HG03457 (cell line): ENCODE measurements around the gene NPFFR1.
"Not testable (repeated sequence)": the region's sequence is repeated elsewhere in the genome, so short reads cannot be mapped to it uniquely, and the experiment has no call there.

Source experiments
- ATAC-seq: cut with Tn5 transposase; IDR thresholded peaks from one replicate; pipeline ENCODE4 v1.9.1; 2021; ENCODE audit warnings: moderate number of reproducible peaks; ENCODE audit not compliant: unreplicated experiment

Gene NPFFR1

DNA sequence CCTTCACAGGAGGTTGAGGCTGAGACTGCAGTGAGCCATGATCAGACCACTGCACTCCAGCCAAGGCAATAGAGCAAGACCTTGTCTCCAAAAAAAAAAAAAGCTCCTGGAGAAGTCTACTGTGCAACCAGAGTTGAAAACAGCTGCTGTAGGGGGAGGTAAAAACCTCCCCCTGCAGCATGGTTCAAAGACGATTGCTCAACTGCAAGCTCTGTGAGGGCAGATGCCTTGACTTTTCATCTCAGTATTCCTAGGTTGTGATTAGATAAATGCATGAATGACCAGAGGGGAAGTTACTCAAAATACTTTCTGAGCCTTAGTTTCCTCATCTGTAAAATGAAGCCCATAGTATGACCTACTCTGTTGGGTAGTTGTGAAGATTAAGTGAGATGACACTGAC lies 25.6 kb downstream of the NPFFR1 start:
- no peak for ATAC-seq

DNA sequence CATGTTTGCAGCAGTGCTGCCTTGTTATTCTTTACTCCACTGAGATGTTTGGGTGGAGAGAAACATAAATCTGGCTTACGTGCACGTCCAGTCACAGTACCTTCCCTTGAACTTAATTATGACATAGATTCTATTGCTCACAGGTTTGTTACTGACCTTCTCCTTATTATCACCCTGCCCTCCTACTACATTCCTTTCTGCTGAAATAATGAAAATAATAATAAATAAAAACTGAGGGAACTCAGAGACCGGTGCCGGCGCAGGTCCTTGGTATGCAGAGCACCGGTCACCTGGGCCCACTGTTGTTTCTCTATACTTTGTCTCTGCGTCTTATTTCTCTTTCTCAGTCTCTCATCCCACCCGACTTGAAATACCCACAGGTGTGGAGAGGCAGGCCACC lies 26.0 kb downstream of the NPFFR1 start:
- ATAC-seq, result not testable (repeated sequence)

DNA sequence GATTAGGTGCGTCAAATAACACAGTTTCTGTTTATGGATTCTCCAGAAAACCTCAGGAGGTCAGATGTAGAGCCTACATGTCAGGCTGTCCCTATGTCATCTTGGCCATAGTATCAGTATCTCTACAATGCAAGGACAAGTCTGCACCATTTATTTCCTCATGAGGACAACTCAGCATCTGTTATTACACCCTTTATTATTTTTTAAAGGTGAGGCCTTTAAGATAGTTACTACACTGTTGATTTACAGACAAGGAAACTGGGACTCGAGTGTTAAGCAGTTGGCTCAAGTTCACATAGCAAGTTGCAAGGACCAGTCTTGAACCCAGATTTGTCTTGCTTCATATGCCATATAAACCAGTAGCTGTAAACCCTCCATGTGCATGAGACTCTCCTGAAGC lies 27.3 kb downstream of the NPFFR1 start:
- ATAC-seq, result no peak

DNA sequence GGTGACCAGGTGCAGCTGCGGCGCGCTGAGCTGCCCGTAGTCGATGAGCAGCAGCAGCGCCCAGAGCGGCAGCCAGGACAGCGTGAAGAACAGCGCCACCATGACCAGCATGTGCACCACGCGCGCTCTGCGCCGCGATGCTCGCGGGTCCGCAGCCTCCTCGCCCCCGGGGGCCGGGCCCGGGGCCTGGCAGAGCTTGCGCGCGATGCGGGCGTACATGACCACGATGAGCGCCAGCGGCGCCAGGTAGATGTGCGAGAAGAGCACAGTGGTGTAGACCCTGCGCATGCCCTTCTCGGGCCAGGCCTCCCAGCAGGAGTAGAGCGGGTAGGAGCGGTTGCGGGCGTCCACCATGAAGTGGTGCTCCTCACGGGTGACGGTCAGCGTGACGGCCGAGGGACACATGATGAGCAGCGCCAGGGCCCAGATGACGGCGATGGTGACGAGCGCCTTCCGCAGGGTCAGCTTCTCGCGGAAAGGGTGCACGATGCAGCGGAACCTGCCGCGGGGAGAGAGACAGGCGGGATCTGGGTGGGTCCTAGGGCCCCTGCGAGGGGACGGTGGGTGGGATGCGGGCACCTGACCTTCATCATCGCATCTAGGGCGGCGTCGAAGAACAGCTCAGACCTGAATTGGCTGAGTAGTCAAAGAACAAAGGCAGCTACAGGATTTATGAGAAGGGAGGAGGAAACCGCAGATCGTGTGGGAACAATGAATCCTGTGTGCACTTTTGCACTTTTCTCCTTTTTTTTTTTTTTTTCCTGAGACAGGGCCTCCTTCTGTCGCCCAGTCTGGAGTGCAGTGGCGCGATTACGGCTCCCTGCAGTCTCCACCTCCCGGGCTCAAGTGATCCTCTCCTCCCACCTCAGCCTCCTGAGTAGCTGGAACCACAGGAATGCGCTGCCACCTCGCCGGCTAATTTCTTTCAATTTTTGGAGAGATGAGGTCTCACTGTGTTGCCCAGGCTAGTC lies 28.2 kb downstream of the NPFFR1 start:
- ATAC-seq, result no peak

DNA sequence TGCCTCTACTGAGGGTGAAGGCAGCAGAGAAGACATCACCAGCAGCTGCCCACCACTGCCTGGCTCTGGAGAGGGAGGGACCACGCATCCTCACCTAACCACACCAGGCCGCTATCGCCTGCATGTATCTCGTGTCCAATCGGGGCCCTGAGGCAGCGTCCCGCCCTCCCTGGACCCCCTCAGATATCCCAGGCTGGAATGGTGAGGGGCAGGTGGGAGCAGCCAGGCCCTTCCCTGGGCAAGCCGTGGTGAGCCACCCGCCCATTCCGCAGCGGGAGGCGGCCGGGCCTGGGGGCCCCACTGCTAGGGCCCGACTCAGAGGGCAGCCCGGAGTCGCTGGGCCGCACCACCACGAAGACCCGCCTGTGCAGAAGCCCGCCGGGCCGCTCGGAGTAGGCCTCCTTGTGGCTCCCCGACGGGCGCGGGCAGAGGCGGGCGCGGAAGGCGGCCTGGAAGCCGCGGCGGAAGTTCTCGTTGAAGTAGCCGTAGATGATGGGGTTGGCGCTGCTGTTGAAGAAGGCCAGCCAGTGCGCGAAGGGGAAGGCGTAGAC lies 29.0 kb downstream of the NPFFR1 start:
- no peak for ATAC-seq

DNA sequence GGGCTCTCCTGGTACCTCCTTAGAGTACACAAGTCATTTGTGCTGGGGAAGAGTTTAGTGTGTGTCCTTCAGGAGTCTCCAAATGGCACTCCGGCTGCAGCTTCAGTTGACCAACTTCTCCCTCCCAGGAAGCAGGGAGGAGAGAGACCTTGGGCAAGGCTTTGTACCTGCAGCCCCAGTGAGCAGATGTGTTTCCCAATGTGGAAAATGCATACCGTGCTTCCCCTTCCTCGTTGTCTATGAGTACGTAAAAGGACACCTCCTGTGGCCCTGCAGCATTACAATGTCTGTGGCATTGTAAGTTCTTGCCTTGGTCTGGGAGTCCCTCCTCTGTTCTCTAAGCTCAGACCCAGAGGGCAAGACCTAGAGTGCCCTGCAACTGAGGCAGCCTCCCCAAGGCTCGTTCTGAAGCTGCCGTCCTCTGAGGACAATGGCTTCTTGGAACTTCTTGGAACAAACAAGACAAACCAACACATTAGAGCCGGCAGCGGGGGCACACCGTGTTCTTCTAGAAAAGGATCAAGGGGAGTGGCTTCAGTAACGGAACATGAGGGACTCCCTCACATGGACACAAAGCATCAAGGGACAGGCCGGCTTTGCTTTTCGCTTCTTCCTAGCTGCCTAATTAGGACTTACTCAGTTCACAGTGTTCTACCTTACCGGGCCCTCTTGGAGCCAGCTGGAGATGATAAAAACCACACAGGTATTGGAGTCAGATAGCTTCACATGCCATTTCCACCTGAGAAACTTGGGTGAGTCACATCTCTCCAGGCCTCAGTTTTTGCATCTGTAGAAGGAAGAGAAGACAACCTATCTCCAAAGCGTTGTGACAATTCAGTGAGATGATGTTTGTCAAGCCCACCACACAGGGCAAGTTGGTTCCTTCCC lies 29.7 kb downstream of the NPFFR1 start:
- no peak for ATAC-seq

DNA sequence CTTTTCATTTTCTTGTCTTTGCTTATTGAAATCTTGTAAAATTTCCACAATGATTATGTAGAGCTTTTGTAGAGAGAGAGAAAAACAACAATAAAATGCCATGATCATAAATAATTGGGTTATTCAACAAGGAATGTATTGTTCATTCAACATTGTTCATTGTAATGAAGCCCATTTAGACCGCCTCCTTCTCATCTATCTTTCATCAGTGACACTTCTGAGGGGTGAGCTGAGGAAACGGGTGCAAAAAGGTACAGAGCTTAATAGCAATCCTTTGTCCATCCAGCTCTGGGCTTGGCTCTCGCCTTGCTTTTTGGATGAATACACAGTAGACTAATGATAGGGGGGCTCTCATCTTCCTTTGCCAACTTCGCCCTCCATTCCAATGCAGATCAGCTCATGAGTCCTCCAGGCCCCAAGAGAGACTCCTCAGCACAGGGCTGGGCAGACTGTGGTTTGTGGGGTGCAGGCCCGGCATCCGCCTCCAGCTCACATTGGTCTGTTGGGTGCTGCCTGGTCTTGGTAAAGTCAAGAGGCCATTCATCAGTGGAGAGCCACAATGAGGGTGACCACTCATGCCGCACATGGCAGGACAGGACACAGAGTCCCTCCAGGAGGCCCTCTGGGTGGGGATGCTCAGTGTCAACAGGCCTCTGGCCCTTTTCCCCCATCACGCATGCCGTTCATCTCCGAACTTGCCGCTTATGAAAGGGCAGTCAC lies 32.7 kb downstream of the NPFFR1 start:
- ATAC-seq, result no peak

DNA sequence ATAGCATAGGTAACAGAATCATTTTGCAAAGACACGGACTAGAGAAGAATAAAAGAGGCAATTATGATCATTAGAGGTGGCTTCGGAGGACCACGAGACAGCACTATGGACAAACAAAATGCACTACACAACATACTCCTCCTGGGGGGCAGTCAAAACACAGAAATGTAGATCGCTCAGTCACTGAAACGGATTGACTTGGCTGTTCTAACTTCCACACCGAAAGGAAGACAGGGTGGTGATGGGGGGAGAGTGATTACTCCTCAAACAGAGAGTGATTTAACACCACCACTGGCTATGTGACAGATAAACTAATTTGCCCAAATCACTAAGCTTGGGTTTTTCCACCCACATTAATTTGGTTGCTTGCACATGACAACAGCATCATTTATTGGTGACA lies 36.4 kb downstream of the NPFFR1 start:
- no peak for ATAC-seq

DNA sequence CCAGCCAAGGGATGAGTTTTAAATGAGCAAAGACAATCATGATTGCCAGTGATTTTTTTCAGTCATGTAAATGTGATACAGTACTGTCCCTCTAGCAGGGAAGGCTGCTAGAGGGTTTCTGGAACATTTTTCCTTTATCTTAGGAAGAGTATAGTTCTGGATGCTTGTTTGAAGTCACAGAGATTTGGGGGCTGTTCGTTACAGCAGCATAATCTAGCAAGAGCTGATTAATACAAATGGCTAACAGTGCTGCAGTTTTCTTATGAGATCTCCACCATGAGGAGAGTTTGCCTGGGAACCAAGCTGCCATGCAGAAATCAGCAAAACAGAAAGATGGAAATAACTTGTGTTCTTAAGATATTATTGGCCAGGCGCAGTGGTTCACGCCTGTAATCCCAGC lies 42.7 kb downstream of the NPFFR1 start:
- ATAC-seq, result no peak

DNA sequence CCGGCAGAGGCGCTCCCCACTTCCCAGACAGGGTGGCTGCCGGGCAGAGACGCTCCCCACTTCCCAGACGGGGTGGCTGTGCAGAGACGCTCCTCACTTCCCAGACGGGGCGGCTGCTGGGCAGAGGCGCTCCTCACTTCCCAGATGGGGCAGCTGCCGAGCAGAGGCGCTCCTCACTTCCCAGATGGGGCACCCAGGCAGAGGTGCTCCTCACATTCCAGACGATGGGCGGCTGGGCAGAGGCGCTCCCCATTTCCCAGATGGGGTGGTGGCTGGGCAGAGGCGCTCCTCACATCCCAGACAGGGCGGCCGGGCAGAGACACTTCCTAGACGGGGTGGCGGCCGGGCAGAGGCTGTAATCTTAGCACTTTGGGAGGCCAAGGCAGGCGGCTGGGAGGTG lies 43.8 kb downstream of the NPFFR1 start:
- ATAC-seq, result not testable (repeated sequence)

DNA sequence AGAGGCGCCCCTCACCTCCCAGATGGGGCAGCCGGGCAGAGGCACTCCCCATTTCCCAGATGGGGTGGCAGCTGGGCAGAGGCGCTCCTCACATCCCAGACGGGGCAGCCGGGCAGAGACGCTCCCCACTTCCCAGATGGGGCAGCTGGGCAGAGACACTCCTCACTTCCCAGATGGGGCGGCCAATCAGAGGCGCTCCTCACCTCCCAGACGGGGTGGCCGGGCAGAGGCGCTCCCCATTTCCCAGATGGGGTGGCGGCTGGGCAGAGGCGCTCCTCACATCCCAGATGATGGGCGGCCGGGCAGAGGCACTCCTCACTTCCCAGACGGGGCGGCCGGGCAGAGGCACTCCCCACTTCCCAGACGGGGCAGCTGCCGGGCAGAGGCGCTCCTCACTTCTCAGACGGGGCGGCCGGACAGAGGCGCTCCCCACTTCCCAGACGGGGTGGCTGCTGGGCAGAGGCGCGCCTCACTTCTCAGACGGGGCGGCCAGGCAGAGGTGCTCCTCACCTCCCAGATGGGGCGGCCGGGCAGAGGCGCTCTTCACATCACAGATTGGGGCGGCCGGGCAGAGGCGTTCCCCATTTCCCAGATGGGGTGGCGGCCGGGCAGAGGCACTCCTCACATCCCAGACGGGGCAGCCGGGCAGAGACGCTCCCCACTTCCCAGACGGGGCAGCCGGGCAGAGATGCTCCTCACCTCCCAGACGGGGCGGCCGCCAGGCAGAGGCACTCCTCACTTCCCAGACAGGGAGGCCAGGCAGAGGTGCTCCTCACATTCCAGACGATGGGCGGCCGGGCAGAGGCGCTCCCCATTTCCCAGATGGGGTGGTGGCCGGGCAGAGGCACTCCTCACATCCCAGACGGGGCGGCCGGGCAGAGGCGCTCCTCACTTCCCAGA lies 44.5 kb downstream of the NPFFR1 start:
- not testable (repeated sequence) for ATAC-seq

DNA sequence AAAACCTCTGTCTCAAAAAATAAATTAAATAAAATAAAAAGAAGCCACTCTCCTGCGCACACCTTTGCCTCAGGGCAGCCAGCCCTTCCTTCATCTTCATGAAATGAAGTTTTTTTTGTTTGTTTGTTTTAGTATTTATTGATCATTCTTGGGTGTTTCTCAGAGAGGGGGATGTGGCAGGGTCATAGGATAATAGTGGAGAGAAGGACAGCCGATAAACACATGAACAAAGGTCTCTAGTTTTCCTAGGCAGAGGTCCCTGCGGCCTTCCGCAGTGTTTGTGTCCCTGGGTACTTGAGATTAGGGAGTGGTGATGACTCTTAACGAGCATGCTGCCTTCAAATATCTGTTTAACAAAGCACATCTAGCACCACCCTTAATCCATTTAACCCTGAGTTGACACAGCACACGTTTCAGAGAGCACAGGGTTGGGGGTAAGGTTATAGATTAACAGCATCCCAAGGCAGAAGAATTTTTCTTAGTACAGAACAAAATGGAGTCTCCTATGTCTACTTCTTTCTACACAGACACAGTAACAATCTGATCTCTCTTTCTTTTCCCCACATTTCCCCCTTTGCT lies 45.8 kb downstream of the NPFFR1 start:
- not testable (repeated sequence) for ATAC-seq

DNA sequence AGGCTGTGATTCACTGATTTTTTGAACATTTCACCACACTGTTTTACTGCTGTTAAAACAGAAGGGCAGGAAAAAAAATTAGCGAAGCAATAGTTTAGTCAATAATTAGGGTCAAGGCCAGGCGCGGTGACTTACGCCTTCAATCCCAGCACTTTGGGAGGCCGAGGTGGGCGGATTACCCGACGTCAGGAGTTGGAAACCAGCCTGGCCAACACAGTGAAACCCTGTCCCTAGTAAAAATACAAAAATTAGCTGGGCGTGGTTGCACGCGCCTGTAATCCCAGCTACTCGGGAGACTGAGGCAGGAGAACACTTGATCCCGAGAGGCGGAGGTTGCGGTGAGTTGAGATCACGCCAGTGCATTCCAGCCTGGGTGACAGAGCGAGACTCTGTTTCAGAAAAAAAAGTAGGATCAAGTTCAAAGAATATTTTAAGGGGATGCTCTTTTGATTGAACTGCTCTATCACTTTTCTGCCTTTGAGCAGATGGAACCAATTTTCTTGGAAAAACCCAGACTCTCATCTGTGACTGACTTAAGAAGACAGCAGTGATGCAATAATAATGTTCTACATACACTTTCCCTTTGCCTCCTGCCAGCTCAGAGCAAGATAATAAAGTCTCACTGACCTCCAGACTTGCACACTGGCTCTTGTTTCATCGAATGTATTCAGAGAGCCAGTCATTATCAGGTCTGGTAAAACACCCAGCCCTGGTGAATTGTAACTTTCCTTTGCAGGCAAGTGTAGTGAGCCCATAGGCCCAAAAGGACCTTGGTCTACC lies 48.9 kb downstream of the NPFFR1 start:
- no peak for ATAC-seq

DNA sequence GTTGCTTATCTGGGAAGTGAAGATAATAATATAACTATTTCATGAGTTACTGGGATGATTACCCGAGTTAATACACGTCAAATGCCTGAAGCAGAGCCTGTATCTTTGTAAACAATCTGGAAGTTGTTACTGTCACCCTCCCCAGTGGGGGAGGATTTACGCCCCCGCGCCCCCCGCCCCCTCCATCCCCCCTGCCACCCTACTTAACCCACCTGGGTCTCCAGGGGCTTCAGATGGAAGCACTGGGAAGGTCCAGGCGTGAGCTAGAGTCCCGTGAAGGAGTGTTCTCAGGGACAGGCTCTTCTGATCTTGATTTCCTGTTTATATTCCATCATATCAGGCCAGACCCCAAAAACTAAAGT lies 49.9 kb downstream of the NPFFR1 start:
- no peak for ATAC-seq

DNA sequence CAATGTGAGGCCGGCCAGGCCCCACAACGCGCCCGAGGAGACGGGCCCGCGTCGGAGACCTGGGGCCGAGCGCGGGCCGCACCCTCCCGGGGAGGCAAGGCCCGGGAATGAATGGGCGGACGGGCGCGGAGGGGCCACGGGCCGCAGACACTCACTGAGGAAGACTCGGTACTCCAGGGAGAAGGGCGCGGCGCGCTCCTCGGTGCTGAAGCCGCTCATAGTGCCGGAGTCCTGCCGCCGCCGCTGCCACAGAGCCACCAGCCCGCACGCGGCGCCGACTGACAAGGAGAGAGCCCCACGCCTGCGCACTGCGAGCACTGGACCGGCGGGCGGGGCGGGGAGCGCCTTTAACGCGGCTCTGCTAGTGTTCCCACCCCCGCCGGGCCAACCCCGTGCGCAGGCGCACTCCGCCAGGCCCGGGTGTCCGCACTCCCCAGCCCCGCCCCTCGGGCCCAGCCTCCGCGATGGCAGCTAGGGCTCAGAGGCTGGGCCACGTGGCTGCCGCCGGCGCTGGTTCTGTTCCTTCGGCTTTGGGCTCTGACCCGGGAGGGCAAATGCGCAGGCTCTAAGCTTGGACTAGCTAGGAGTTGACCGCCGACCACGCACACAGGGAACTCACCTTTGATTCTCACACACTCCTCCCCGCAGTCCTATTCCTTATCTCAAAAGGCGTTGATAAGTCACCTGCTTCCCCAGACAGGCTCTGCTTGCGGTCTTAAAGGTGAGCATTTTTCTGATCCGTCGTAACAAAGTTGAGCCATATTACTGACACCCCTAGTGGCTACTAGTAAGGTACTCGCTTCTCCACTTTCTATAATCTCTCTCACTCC lies 50.5 kb downstream of the NPFFR1 start, which contains the start of gene PPA1:
TSS of gene PPA1 (minus strand) at position 321 of the 830 bp plus-strand sequence. CDS start at position 219, 102 bp downstream.
- ATAC-seq, result peak; percentile 74

DNA sequence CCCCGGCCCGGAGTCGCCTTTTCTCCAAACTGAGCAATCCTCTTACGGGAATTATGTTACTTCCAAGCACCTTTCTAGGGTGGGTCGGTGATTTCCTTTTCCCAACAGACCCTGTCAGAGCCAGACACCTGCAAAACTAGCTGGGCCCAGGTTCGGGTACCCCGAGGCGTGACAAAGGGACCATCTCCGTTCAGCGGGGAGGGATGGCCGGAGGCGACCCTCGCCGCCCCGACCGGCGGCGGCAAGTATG lies 51.0 kb downstream of the NPFFR1 start:
- ATAC-seq, result no peak

DNA sequence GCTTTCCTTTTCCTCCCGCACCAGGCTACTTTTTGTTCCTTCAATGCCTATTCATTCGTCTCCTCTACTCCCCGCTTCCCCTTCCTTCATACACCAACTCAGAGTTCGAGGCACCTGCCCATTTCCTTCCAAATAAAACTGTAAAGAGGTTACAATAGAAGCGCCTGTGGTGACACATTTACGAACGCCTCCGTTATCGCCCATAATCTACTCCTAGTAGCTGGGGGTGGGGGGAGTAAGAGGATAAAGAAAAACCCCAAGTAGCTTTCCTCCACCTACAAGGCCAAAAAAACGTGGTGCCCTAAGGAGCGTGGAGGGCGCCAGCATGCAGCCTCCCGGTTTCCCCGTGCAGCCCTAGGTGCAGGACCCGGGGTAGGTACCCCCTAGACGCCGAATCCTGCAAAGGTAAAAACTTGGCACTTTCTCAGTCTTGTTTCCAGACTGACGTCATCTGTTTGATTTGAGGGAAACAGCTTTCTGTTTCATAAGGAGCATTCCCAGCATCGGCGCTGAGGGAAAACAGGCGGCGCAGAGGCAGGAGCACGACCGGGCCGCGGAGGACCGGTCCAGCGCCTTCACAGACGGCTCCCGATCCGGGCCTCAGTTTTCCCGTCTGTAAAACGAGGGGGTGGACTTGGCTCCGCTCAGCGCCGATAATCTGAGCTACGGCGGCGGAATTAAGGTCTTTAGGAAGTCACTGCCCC lies 51.5 kb downstream of the NPFFR1 start:
- no peak for ATAC-seq
